HG03460 (cell line): ENCODE results near the gene IGFL3.

ENCODE experiments used
- ATAC-seq: cut with Tn5 transposase; IDR thresholded peaks from one replicate; pipeline ENCODE4 v1.9.1; 2021; ENCODE audit not compliant: unreplicated experiment

The IGFL3 gene

DNA sequence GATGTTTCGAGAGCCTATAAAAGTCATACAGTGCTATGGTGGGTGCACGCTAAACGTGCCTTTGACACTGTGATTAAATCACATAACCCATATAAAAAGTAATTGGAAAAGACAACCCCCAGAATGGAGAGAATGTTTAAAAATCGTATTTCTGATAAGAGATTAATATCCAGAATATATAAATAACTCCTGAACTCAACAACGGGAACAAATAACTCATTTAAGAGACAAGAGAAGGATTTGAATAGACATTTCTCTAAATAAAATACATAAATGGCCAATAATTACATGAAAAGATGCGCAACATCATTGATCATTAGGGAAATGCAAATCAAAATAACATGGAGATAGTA, 46.7 kb downstream of the IGFL3 start:
- ATAC-seq = no peak

DNA sequence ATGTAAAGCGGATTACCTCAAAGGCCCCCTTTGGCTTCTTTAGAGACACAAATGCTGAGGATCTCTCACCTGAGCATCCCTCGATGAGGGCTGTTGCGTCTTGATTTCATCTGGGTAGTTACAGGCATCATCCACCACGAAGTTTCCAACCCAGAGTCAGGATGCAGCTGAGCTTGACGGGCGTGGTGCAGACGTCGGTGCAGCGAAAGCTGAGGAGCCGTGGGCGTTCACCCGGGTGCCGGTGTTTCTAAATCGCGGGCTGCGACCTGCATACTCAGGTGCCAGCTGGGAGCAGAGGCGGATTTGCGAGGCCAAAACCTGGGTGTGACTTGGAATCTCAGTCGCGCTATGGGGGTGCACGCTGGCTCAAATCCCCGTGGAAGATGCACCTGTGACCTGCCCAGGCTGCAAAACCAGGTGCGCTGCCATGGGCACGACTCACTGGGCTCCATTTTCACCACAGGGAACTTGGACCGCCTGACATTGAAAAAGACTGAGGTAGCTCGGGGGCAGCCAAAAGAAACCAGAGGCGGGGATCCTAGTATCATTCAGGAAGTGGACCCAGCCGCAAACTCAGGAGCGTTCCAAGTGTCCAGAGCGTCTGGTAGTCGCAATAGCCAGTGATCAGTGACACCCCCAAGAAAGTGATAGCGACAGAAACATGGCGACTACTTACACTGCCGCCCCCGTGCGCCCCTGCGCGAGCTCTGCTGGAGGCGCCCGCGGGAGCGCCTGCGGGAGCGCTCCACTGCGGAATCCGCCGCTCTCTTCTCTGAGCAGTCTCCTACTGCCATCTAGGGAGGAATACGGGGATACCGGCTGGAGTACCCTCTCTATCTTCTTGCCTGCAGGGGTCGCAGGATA, 47.3 kb downstream of the IGFL3 start:
- no peak for ATAC-seq

DNA sequence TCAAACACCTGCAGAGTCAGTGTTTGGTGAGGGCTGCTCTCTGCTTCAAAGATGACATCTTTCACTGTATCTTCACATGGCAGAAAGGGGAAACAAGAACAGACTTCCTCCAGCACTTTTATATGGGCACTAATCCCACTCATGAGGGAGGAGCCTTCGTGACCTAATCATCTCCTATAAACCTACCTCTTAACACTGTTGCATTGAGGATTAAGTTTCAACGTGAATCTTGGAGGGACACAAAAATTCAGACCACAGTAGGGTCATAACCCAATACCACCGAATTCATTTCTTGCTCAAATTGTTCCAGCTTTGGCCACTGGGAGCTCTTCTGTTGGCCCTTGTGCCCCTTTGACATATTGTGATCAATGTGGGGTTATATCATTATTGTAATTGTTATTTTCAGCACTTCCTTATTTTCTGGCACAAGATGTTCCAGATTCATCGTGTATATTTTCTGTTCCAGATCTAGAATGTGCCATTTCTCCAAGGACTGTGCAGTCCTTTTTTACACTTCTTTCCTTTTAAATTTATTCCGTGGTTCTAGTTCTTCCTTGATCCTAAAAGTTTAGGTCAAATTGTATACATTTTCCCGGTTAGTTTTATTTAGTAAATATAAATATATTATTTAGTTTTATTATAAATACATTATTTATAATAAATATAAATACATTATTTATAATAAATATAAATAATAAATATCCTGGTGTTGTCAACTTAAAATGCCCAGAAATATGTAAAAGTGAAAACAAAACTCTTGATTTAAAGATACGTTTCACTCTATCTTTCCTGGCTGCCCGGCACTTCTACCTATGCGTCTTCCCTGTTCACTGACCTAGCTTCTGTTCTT, 48.2 kb downstream of the IGFL3 start:
- no peak for ATAC-seq

DNA sequence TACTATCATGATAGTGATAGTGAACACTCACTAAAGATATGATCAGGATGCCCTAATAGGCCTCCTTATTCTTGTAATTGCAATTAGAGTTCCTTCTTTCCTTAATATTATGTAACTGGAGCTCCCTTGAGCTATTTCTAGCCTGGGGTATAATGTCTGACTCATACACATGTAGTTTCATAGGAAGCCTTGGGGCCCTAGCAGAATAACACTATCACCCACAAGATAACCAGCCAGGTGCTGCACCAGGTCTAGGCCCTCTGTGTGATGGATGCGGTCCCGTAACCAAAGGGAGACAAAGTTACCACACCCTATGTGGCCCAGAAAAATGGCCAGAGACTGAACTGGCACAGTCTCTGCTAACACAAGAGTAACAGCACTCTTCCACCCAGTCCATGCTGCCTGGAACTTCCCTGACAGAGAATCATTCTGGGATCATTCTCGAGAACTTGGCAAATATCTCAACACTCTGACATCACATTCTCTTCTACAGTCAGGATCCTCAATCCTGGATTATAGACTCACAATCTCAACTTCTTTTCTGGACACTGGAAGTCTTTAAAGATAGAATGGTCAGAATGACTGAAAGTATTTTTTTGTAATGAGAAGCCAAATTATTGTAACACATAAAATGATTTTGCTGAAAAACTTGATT, 51.1 kb downstream of the IGFL3 start:
- no peak for ATAC-seq
